ENCODE data around the gene CDH13. TPM values are rescaled to one million over a fixed set of nuclear protein-coding genes. Genes with fewer than 3 reads are reported as not detected.

CDH13 gene
- total RNA-seq, 1 donor from 2014 or later: 2.3 TPM

- H3K4me3 Mint-ChIP-seq (ENCODE audit: unreplicated experiment): no peak overlapping the region
- no peak for DNase-seq (ENCODE audit: low spot score)
- TF ChIP-seq CTCF (IDR thresholded peaks at IDR 0.05; ENCODE audit: unreplicated experiment): no peak
- H3K36me3 Mint-ChIP-seq (ENCODE audit: low read depth, unreplicated experiment): no peaks in the 10 kb centered on the region
- no peak overlapping the region for H3K27ac Mint-ChIP-seq (ENCODE audit: unreplicated experiment)
- H3K27me3 Mint-ChIP-seq (ENCODE audit: unreplicated experiment): no peaks in the 10 kb centered on the region
- H3K9me3 Mint-ChIP-seq (ENCODE audit: unreplicated experiment): no peaks in the 10 kb centered on the region
- H3K4me1 Mint-ChIP-seq (ENCODE audit: unreplicated experiment): no peaks in the 10 kb centered on the region
These were observed 823.1 kb downstream of the CDH13 start for GRCh38 chr16:83449861-83450260.

- Mint-ChIP-seq H3K36me3 (ENCODE audit: low read depth, unreplicated experiment) (no peaks in the 10 kb centered on the region), H3K4me3 (ENCODE audit: unreplicated experiment) (no peak overlapping the region), H3K27me3 (ENCODE audit: unreplicated experiment) (peaks cover 2% of the 10 kb centered on the region), H3K4me1 (ENCODE audit: unreplicated experiment) (no peaks in the 10 kb centered on the region), H3K27ac (ENCODE audit: unreplicated experiment) (no peak overlapping the region), H3K9me3 (ENCODE audit: unreplicated experiment) (no peaks in the 10 kb centered on the region)
- TF ChIP-seq CTCF (IDR thresholded peaks at IDR 0.05; ENCODE audit: unreplicated experiment): no peak
- no peak for DNase-seq (ENCODE audit: low spot score)
These were observed 827.2 kb downstream of the CDH13 start for GRCh38 chr16:83453977-83454376.

- no peak overlapping the region for H3K27ac Mint-ChIP-seq (ENCODE audit: unreplicated experiment)
- no peaks in the 10 kb centered on the region for H3K4me1 Mint-ChIP-seq (ENCODE audit: unreplicated experiment)
- no peak overlapping the region for H3K4me3 Mint-ChIP-seq (ENCODE audit: unreplicated experiment)
- no peak for TF ChIP-seq CTCF (IDR thresholded peaks at IDR 0.05; ENCODE audit: unreplicated experiment)
- peaks cover 2% of the 10 kb centered on the region for H3K27me3 Mint-ChIP-seq (ENCODE audit: unreplicated experiment)
- H3K9me3 Mint-ChIP-seq (ENCODE audit: unreplicated experiment): no peaks in the 10 kb centered on the region
- H3K36me3 Mint-ChIP-seq (ENCODE audit: low read depth, unreplicated experiment): no peaks in the 10 kb centered on the region
- no peak for DNase-seq (ENCODE audit: low spot score)
These were observed 828.9 kb downstream of the CDH13 start for GRCh38 chr16:83455716-83456115.

GRCh38 chr16:83456934-83457333 is 830.2 kb downstream of the CDH13 start:
- TF ChIP-seq CTCF (IDR thresholded peaks at IDR 0.05; ENCODE audit: unreplicated experiment): no peak
- H3K27me3 Mint-ChIP-seq (ENCODE audit: unreplicated experiment): peaks cover 2% of the 10 kb centered on the region
- H3K36me3 Mint-ChIP-seq (ENCODE audit: low read depth, unreplicated experiment): no peaks in the 10 kb centered on the region
- DNase-seq (ENCODE audit: low spot score): no peak
- no peak overlapping the region for H3K4me3 Mint-ChIP-seq (ENCODE audit: unreplicated experiment)
- H3K4me1 Mint-ChIP-seq (ENCODE audit: unreplicated experiment): no peaks in the 10 kb centered on the region
- H3K9me3 Mint-ChIP-seq (ENCODE audit: unreplicated experiment): no peaks in the 10 kb centered on the region
- no peak overlapping the region for H3K27ac Mint-ChIP-seq (ENCODE audit: unreplicated experiment)

GRCh38 chr16:83458612-83459011 is 831.8 kb downstream of the CDH13 start:
- Mint-ChIP-seq H3K27ac (ENCODE audit: unreplicated experiment) (no peak overlapping the region), H3K9me3 (ENCODE audit: unreplicated experiment) (no peaks in the 10 kb centered on the region), H3K4me3 (ENCODE audit: unreplicated experiment) (no peak overlapping the region), H3K4me1 (ENCODE audit: unreplicated experiment) (no peaks in the 10 kb centered on the region), H3K36me3 (ENCODE audit: low read depth, unreplicated experiment) (no peaks in the 10 kb centered on the region), H3K27me3 (ENCODE audit: unreplicated experiment) (peaks cover 2% of the 10 kb centered on the region)
- DNase-seq (ENCODE audit: low spot score): no peak
- TF ChIP-seq CTCF (IDR thresholded peaks at IDR 0.05; ENCODE audit: unreplicated experiment): no peak

Measured in endothelial cell (in vitro differentiated cells).